GM18858 (cell line): ENCODE results near the gene DEPP1.
A peak's percentile ranks its signal among the peaks of the same experiment; 100 is the strongest.

Experiments
- ATAC-seq: cut with Tn5 transposase; IDR thresholded peaks from one replicate; pipeline ENCODE4 v1.9.1; 2021; ENCODE audit not compliant: unreplicated experiment

The DEPP1 gene

DNA sequence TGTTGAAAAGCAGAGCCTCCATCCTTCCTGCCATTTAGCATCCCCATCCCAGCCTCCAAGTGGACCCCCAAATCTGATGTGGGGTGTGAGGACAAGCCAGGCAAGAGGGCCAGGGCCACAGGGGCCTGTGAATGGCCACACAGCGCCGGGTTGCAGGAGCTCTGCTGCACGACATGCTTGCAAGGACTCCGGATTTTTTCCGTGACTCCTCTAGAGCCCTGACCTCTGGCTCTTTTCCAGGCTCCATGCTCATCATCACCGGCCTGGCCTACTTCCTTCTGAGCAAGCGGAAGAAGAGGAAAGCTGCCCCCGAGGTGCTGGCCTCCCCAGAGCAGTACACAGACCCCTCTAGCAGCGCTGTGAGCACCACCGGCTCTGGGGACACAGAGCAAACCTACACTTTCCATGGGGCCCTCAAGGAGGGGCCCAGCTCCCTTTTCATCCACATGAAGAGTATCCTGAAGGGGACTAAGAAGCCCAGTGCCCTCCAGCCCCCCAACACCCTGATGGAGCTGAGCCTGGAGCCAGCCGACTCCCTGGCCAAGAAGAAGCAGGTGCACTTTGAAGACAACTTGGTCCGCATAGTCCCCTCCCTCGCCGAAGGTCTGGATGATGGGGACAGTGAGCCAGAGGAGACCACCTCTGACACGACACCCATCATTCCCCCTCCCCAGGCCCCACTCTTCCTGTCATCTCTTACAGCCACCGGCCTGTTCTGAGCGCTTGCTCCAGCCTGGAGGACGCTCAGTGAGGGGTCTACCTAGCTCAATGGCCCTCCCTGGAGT, 44.0 kb downstream of the DEPP1 start:
- no peak for ATAC-seq

DNA sequence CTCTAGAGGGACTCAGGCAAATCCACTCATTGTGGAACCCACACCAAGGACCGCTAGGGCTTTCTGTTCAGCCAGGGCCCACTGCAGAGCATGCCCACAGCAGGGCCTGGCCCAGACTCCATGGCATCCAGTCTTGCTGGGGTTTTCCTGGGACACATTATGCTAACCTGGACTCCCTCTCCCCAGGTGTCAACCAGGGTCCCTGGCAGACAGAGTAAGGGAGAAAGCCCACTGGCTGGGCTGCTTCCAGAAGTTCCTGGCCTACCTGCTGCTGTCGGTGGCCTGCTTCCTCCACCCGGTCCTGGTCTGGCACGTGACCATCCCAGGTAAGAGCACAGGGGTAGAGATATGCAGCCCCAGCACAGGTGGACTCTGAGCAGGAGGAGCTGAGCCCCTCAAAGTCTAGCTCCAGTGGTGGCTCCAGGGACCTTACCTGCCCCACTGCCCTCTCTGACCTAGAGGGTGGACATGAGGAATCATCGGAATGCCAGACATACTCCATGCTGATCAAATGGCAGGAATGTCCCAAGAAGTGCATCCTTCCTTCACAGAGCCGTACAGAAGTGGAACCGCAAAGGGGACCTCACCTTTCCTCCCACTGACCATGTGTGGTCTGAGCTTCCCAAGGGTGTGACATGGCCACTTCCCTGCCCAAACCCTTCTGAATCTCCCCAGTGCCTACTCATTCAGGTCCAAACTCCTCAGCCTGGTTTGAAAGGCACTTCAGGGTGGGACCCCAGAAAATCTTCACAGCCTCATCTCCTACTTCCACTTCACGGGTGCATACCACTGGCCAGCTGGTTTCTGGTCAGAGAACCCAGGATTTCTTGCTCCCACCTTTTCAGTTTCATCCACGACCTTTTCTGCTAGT, 44.9 kb downstream of the DEPP1 start:
- no peak for ATAC-seq

GRCh38 chr10:44932517-44933450, 45.8 kb downstream of the DEPP1 start:
- ATAC-seq, result peak; percentile 93

DNA sequence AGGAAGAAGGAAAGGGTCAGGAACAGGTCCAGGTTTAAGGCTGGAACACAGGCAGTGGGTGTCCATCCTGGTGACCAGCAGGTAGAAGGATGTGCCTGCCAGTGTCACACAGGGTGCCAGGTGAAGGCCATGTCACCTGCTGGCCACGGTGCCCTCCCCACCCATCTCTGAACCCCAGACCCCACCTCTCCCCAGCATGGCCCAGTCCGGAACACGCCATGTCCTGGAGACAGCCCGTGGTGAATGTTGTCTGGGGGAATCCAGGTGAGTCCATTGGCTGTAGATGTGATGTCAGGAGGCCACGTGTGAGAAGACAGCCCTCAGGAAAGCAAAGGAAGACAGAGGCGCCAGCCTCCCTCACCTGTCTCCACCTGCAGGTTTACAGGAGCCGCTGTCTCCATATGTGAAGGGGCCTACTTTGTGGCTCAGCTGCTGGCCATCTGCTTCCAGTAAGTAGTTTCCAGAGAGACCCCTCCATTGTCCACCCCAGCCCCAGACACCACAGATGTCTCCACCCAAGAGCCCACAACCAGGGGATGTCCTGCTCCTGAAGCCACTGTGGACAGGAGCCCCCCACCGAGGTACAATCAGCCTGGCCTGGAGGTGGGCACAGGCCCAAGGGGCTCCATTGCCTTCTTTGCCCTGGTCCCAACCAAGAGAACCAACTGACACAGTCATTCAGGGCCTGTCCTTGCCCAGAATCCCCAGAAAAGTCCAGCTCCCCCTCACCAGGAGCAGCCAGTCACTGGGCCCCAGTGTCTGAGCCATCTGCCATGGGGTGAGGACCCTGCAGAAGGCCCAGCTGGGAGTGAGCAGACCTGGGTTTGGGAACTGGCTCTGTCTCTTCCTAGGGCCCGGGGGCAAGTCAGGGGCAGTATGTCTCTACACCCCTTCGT, 46.7 kb downstream of the DEPP1 start:
- ATAC-seq, result no peak

GRCh38 chr10:44930904-44931620, 47.5 kb downstream of the DEPP1 start:
- no peak for ATAC-seq

DNA sequence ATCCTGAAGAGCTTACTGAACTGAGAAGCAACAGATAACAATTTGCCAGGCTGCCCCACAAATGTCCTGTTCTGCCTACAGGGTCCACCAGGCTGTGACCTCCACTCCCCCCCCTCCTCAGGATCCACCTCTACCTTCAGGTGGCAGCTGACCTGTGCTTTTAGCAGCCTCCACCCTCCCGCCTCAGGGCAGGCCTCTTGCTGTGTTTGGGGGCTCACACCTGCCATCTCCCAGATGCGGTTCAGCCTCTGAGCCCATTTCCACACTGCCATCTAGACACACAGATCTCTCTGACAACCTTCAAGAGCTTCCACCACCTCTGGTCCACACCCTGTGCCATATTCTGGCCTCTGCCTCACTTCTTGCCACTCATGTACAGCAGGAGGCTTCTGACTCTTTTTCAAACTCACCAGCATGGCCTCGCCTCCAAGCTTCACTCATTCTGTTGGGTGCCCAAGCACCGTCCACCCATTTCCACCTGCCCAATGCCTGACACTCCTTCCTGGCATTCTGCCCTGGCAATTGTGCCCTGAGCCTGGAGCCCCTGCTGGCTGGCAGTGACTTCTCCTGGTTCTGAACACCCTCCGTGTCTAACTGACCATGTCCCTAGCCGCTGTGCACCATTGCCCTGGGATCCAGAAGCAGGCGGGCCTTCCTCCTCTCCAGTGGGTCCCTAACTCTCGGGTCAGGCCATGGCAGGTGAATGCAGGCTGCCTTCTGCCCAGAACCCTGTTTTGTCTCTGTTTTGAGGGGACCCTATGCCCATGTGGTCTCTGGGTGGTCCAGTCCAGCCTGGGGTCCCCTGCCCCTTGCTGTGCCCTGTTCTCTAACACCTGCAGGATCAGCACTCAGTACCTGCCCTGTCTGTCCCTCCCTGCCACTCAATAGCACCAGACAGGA, 49.0 kb downstream of the DEPP1 start:
- no peak for ATAC-seq

GRCh38 chr10:44928462-44928861, 50.1 kb downstream of the DEPP1 start:
- no peak for ATAC-seq

DNA sequence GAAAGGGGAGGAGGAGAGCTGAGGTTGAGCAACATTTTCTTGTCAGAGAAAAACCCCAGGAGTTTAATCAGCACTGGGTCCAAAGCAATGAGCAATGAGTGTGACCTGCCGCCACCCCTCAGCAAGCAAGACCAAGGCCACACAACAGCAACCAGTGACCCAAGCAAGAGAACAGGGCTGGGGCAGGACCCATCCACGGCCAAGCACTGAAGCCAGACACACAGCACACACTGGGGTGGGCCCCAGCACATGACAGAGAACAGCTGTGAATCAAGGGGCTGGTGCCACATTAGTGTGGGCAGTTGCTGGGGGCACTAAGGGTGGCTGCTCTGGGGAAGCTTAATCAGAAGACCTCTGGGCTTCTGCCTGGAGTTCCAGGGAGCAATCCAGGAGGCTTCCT, 51.3 kb downstream of the DEPP1 start:
- no peak for ATAC-seq

DNA sequence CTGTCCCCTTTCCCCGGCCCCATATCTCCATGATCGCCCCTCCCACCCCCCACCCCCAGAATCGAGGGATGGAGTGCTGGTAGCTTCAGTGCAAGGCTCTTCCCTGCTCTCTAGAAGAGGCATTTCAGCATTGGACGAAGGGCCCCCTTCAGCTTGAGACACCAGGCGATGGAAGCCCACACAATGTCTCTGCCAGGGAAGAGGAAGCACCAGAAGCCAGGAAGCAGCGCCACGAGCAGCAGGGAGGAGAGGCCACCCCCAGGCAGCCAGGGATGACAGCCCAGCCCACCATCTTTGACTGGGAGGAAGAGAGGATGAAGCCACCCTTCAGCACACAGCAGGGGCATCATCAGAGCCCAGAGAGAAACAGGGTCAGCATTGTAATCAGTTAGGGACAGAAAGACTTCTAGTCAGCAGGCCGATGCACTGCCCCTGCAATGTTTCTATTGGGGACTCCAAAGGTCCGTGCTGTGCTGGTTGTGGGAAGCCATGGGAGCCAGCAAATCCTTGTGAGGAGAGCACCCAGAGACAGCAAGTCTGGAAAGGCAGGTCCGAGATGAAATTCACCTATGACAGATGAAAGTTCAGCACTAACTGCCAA, 51.8 kb downstream of the DEPP1 start:
- ATAC-seq, result no peak
